Left ventricle myocardium inferior (tissue), 1 donor: ENCODE data around the gene GRIA1. TPM values are rescaled to one million over a fixed set of nuclear protein-coding genes. Genes with fewer than 3 reads are reported as not detected.

ENCODE experiments used
- DNase-seq: peaks from one replicate; pipeline ENCODE4 v3.0.0-alpha.2; 2020
- H3K27ac ChIP-seq: fragments of 200-600 bp; replicated peaks from 2 replicates; pipeline ENCODE4 v1.8.0; 2021
- H3K27me3 ChIP-seq: fragments of 200-600 bp; 2 replicates; pipeline ENCODE4 v1.8.0; 2021; ENCODE audit warnings: low read depth
- H3K36me3 ChIP-seq: fragments of 200-600 bp; 2 replicates; pipeline ENCODE4 v1.8.0; 2021
- H3K4me1 ChIP-seq: fragments of 200-600 bp; 2 replicates; pipeline ENCODE4 v1.8.0; 2021
- H3K4me3 ChIP-seq: fragments of 200-600 bp; 2 replicates; pipeline ENCODE4 v1.8.0; 2021; ENCODE audit warnings: mild to moderate bottlenecking, moderate library complexity
- H3K9me3 ChIP-seq: fragments of 200-600 bp; replicated peaks from 2 replicates; pipeline ENCODE4 v1.8.0; 2021
- CTCF ChIP-seq: fragments of 200-600 bp; IDR thresholded peaks from 2 replicates; pipeline ENCODE4 v1.8.0; 2021; ENCODE audit warnings: antibody characterized with exemption, mild to moderate bottlenecking, borderline replicate concordance
- intact Hi-C: fragments of 100-400 bp; cut with micrococcal nuclease; formaldehyde crosslinking; loops from one replicate; pipeline ENCODE4 v1.11.0; 2022
- total RNA-seq: library from RNA; stranded (reverse); fragmentation: NEBNext Ultra II Directional; extraction: Animal tissue kit (Norgen Biotek cat#: 25700); gene quantifications from one replicate; pipeline ENCODE4 v1.2.1, GENCODE V29; 2021
- donor health status: DM: no; HTN: yes; CAD: no; lungs with severe emphysema.

GRIA1 gene
- total RNA-seq, 1 donor from 2014 or later = 0.14 TPM

GRCh38 chr5:153552886-153553285, 62.4 kb downstream of the GRIA1 start:
- Histone ChIP-seq H3K4me3 (no peak overlapping the region), H3K4me1 (peaks cover 5% of the 10 kb centered on the region), H3K27me3 (no peaks in the 10 kb centered on the region), H3K9me3 (no peaks in the 10 kb centered on the region), H3K36me3 (no peaks in the 10 kb centered on the region), H3K27ac (no peak overlapping the region)
- intact Hi-C loops = no loop called here
- no peak for DNase-seq
- TF ChIP-seq CTCF = no peak

GRCh38 chr5:153555420-153556114, 65.1 kb downstream of the GRIA1 start:
- Histone ChIP-seq H3K36me3 (no peaks in the 10 kb centered on the region), H3K27ac (no peak overlapping the region), H3K9me3 (no peaks in the 10 kb centered on the region), H3K4me1 (peaks cover 5% of the 10 kb centered on the region), H3K4me3 (no peak overlapping the region), H3K27me3 (no peaks in the 10 kb centered on the region)
- no peak for TF ChIP-seq CTCF
- intact Hi-C loops = no loop called here
- DNase-seq = no peak

GRCh38 chr5:153558957-153559356, 68.5 kb downstream of the GRIA1 start:
- Histone ChIP-seq H3K36me3 (no peaks in the 10 kb centered on the region), H3K4me3 (no peak overlapping the region), H3K27ac (no peak overlapping the region), H3K9me3 (no peaks in the 10 kb centered on the region), H3K4me1 (no peaks in the 10 kb centered on the region), H3K27me3 (no peaks in the 10 kb centered on the region)
- DNase-seq = no peak
- intact Hi-C loops = no loop called here
- no peak for TF ChIP-seq CTCF

GRCh38 chr5:153559926-153560325, 69.5 kb downstream of the GRIA1 start:
- no peak overlapping the region for H3K27ac ChIP-seq
- no peak for DNase-seq
- intact Hi-C loops = no loop called here
- H3K36me3 ChIP-seq = no peaks in the 10 kb centered on the region
- H3K4me1 ChIP-seq = no peaks in the 10 kb centered on the region
- H3K27me3 ChIP-seq = no peaks in the 10 kb centered on the region
- H3K4me3 ChIP-seq = no peak overlapping the region
- H3K9me3 ChIP-seq = no peaks in the 10 kb centered on the region
- TF ChIP-seq CTCF = no peak

GRCh38 chr5:153562189-153562588, 71.7 kb downstream of the GRIA1 start:
- no peak for DNase-seq
- no peaks in the 10 kb centered on the region for H3K9me3 ChIP-seq
- no peak for TF ChIP-seq CTCF
- H3K36me3 ChIP-seq = no peaks in the 10 kb centered on the region
- no peak overlapping the region for H3K27ac ChIP-seq
- H3K27me3 ChIP-seq = no peaks in the 10 kb centered on the region
- no peak overlapping the region for H3K4me3 ChIP-seq
- H3K4me1 ChIP-seq = no peaks in the 10 kb centered on the region
- intact Hi-C loops = no loop called here
